Panc1 (cell line): ENCODE results near the gene PROSER3.

Experiments used
- CTCF ChIP-seq: fragments of 450-650 bp; IDR thresholded peaks from 2 replicates; pipeline ENCODE4 v1.5.1; 2017; ENCODE audit warnings: mild to moderate bottlenecking
- POLR2AphosphoS5 ChIP-seq: IDR thresholded peaks from 2 replicates; pipeline ENCODE4 v1.6.1; 2012; ENCODE audit warnings: mild to moderate bottlenecking, low read depth, low read length, moderate library complexity

GRCh38 chr19:35721374-35721773 is 36.6 kb upstream of the PROSER3 start:
- TF ChIP-seq CTCF = no peak
- TF ChIP-seq POLR2AphosphoS5 = no peak
